ENCODE measurements around the gene ZDHHC3.

The ZDHHC3 gene

GRCh38 chr3:44905446-44906157 is 70.4 kb downstream of the ZDHHC3 start:
- Histone ChIP-seq H3K36me3 (no peaks in the 10 kb centered on the region), H3K9me3 (no peaks in the 10 kb centered on the region), H3K4me3 (ENCODE audit: low read depth in 1 of 2, low read length in 1 of 2) (no peak overlapping the region), H3K27ac (no peak overlapping the region), H3K27me3 (peaks cover 30% of the 10 kb centered on the region), H3K4me1 (ENCODE audit: control insufficient read depth in 1 of 2, insufficient read depth in 1 of 2, low read depth in 1 of 2, low read length in 1 of 2) (no peaks in the 10 kb centered on the region)
- TF ChIP-seq CTCF (IDR thresholded peaks at IDR 0.05): no peak

DNA sequence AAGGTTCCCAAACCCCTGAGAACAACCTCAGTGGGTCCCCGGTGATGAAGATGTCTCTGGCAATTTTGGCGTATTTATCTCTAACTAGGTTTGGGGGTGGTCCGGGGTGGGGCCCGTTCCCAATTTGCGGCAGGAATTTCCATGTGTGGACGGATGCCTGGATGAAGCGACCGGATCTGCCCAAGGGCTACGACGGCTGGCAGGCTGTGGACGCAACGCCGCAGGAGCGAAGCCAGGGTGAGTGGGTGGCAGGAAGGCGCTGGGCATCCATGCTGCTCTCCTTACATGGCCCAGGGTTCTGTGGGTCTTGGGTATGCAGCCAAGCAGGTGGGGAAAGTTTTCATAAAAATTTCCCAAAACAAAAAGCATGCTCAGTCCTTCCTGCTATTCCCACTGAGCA is 72.2 kb downstream of the ZDHHC3 start:
- no peaks in the 10 kb centered on the region for H3K36me3 ChIP-seq
- no peak overlapping the region for H3K4me3 ChIP-seq (ENCODE audit: low read depth in 1 of 2, low read length in 1 of 2)
- H3K27ac ChIP-seq: no peak overlapping the region
- peaks cover 12% of the 10 kb centered on the region for H3K27me3 ChIP-seq
- no peak for TF ChIP-seq CTCF (IDR thresholded peaks at IDR 0.05)
- H3K9me3 ChIP-seq: no peaks in the 10 kb centered on the region
- H3K4me1 ChIP-seq (ENCODE audit: control insufficient read depth in 1 of 2, insufficient read depth in 1 of 2, low read depth in 1 of 2, low read length in 1 of 2): no peaks in the 10 kb centered on the region

DNA sequence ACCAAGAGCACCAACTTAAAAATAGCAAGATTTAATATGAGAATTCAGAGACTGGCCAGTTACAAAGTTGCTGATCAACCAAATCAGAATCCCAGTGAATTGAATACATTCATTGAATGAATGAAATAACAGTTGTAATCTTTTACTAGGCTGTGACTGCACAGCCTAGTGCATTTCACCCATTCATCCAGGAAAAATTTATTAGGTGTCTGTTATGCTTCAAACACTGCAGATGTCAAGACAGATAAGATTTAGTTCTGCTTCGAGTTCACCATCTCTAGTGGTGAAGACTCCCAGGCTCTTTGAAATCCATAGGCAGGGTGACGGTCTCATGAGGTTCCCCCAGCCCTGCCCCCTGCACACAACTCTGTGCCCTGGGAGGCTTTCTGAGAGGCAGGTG is 72.7 kb downstream of the ZDHHC3 start:
- H3K27me3 ChIP-seq: peaks cover 9% of the 10 kb centered on the region
- H3K4me3 ChIP-seq (ENCODE audit: low read depth in 1 of 2, low read length in 1 of 2): no peak overlapping the region
- H3K9me3 ChIP-seq: no peaks in the 10 kb centered on the region
- TF ChIP-seq CTCF (IDR thresholded peaks at IDR 0.05): no peak
- no peak overlapping the region for H3K27ac ChIP-seq
- no peaks in the 10 kb centered on the region for H3K36me3 ChIP-seq
- H3K4me1 ChIP-seq (ENCODE audit: control insufficient read depth in 1 of 2, insufficient read depth in 1 of 2, low read depth in 1 of 2, low read length in 1 of 2): no peaks in the 10 kb centered on the region

- H3K27me3 ChIP-seq: peaks cover 9% of the 10 kb centered on the region
- H3K36me3 ChIP-seq: no peaks in the 10 kb centered on the region
- no peak for TF ChIP-seq CTCF (IDR thresholded peaks at IDR 0.05)
- H3K4me3 ChIP-seq (ENCODE audit: low read depth in 1 of 2, low read length in 1 of 2): no peak overlapping the region
- no peak overlapping the region for H3K27ac ChIP-seq
- no peaks in the 10 kb centered on the region for H3K9me3 ChIP-seq
- H3K4me1 ChIP-seq (ENCODE audit: control insufficient read depth in 1 of 2, insufficient read depth in 1 of 2, low read depth in 1 of 2, low read length in 1 of 2): no peaks in the 10 kb centered on the region
Measured at GRCh38 chr3:44902628-44903027, 73.3 kb downstream of the ZDHHC3 start.

- H3K36me3 ChIP-seq: no peaks in the 10 kb centered on the region
Measured at GRCh38 chr3:44899683-44900367, 76.1 kb downstream of the ZDHHC3 start.

More at GRCh38 chr3:44899683-44900367, 76.1 kb downstream of the ZDHHC3 start:
- no peaks in the 10 kb centered on the region for H3K4me1 ChIP-seq (ENCODE audit: control insufficient read depth in 1 of 2, insufficient read depth in 1 of 2, low read depth in 1 of 2, low read length in 1 of 2)
- no peak for TF ChIP-seq CTCF (IDR thresholded peaks at IDR 0.05)
- H3K4me3 ChIP-seq (ENCODE audit: low read depth in 1 of 2, low read length in 1 of 2): no peak overlapping the region
- H3K27me3 ChIP-seq: peaks cover 9% of the 10 kb centered on the region
- H3K9me3 ChIP-seq: no peaks in the 10 kb centered on the region
- H3K27ac ChIP-seq: no peak overlapping the region
